ENCODE results near the gene ASIC1.

DNA sequence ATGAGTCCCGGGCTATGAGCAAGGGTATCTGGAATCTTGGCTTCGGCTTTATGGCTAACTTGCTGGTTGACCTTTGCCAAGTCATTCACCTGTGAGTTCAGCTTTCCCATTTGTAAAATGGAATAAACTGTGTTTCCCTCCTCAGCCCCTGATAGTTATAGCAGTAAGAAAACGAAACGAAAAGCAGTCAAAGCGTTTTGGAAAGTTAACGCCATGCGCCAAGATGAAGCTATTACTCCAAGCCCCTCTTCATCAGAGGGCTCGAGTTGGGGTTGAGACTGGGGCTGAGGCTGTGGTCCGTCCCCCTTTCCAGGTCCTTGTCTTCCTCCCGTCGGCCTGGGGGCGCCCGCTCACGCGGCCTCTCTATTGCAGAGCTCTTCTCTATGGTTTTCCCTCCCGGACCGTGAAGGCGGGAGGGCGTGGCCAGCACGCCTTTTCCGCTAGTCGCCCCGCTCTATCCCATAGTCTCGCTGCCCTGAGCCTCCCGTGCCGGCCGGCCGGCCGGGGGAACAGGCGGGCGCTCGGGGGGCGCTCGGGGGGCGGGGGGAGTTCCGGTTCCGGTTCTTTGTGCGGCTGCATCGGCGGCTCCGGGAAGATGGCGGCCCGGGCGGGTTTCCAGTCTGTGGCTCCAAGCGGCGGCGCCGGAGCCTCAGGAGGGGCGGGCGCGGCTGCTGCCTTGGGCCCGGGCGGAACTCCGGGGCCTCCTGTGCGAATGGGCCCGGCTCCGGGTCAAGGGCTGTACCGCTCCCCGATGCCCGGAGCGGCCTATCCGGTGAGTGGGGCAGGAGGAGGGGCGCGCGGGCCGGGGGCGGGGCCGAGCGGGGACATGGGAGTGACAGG, 27.6 kb downstream of the ASIC1 start, which contains the start of gene SMARCD1:
- TF ChIP-seq, protein P1, sequence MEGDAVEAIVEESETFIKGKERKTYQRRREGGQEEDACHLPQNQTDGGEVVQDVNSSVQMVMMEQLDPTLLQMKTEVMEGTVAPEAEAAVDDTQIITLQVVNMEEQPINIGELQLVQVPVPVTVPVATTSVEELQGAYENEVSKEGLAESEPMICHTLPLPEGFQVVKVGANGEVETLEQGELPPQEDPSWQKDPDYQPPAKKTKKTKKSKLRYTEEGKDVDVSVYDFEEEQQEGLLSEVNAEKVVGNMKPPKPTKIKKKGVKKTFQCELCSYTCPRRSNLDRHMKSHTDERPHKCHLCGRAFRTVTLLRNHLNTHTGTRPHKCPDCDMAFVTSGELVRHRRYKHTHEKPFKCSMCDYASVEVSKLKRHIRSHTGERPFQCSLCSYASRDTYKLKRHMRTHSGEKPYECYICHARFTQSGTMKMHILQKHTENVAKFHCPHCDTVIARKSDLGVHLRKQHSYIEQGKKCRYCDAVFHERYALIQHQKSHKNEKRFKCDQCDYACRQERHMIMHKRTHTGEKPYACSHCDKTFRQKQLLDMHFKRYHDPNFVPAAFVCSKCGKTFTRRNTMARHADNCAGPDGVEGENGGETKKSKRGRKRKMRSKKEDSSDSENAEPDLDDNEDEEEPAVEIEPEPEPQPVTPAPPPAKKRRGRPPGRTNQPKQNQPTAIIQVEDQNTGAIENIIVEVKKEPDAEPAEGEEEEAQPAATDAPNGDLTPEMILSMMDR (IDR thresholded peaks at IDR 0.05): peak in 3 of 7 experiments; percentile 6 to 53 (median 22)
- peak in 2 of 3 donors; percentile 46 to 59 for TF ChIP-seq POLR2A (IDR thresholded peaks at IDR 0.05)
